ENCODE measurements around the gene CELF5. TPM values are rescaled to one million over a fixed set of nuclear protein-coding genes. Genes with fewer than 3 reads are reported as not detected.
"Not testable (repeated sequence)": the region's sequence is repeated elsewhere in the genome, so short reads cannot be mapped to it uniquely, and the experiment has no call there.

CELF5 gene
- total and polyA plus RNA-seq, 9 donors = 1.3 to 6.4 (median 2.8) TPM

DNA sequence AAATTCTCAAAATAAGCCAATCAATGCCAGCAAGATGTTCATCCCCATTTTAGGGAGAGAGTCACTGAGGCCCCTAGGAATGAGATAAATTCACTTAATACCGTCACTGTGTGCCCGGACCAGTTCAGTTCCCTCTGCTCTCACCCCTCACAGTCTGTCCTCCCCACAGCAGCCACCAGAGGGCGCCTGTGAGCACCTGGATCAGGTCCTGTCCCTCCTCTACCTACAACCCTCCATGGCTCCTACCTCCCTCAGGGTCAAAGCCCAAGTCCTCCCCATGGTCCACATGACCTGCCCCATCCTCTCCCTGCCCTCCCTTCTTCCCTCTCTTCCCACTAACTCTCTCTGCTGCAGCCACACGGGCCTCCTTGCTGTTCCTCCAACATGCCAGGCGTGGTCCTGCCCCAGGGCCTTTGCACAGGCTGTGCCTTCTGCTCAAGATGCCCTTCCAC lies 100.0 kb downstream of the CELF5 start:
- DNase-seq = peak in 4 of 5 donors; percentile 60 to 72 (median 66)
- WGBS, 3 donors = 34 to 44% (median 36%) methylated on average over 5 of the region's 5 CpGs
- Histone ChIP-seq H3K36me3 (no peaks in the 10 kb centered on the region), H3K9me3 (no peaks in the 10 kb centered on the region), H3K27me3 (no peaks in the 10 kb centered on the region), H3K4me1 (ENCODE audit: insufficient read depth) (no peaks in the 10 kb centered on the region), H3K4me3 (no peak overlapping the region), H3K27ac (no peak overlapping the region)
- intact Hi-C loops (cut with DNase I) = loop anchor here in 3 of 4 donors (2.0 to 10.0 kb wide), 3 partner anchors 150 to 290 kb away; partner anchors contain the start of genes SMIM24 (in 1 of the 3) and SMIM44 (in 1 of the 3)
- TF ChIP-seq CTCF (IDR thresholded peaks at IDR 0.05) (peak; percentile 36 to 57 (median 45)), EP300 (IDR thresholded peaks at IDR 0.05) (no peak)

DNA sequence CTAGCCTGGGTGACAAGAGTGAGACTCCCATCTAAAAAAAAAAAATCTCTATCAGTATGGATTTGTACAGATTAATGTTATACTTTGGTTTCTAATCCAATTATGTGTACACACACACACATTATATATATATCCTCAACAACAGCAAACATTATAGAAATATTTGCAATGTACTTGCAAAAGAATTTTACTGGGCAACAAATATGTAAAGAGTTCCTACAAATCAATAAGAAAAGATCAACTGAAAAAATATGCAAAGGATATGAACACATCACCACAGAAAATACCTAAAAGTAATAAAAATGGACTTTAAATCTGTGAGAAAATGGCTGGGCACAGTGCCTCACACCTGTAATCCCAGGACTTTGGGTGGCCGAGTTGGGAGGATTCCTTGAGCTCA lies 101.0 kb downstream of the CELF5 start:
- Histone ChIP-seq H3K4me3 (no peak overlapping the region), H3K9me3 (no peaks in the 10 kb centered on the region), H3K27me3 (no peaks in the 10 kb centered on the region), H3K27ac (no peak overlapping the region), H3K36me3 (no peaks in the 10 kb centered on the region), H3K4me1 (ENCODE audit: insufficient read depth) (no peaks in the 10 kb centered on the region)
- intact Hi-C loops (cut with DNase I) = loop anchor here in 2 of 4 donors (2.0 to 10.0 kb wide), 2 partner anchors 149 to 289 kb away; no protein-coding TSS in a partner anchor
- no peak for DNase-seq
- no peak for TF ChIP-seq POLR2A (IDR thresholded peaks at IDR 0.05)
- TF ChIP-seq CTCF (IDR thresholded peaks at IDR 0.05) = no peak
- TF ChIP-seq EP300 (IDR thresholded peaks at IDR 0.05) = no peak
- WGBS, 3 donors = 84 to 90% (median 86%) methylated on average over 1 of the region's 1 CpG

- no peak for DNase-seq
- WGBS, 3 donors = 93 to 97% (median 96%) methylated on average over 3 of the region's 3 CpGs
- Histone ChIP-seq H3K36me3 (no peaks in the 10 kb centered on the region), H3K27ac (no peak overlapping the region), H3K4me3 (no peak overlapping the region), H3K4me1 (ENCODE audit: insufficient read depth) (no peaks in the 10 kb centered on the region), H3K27me3 (no peaks in the 10 kb centered on the region), H3K9me3 (no peaks in the 10 kb centered on the region)
- intact Hi-C loops (cut with DNase I) = loop anchor here in 1 of 4 donors (10.0 kb wide), 1 partner anchor 286 kb away; no protein-coding TSS in a partner anchor
- TF ChIP-seq POLR2A (IDR thresholded peaks at IDR 0.05) (no peak), EP300 (IDR thresholded peaks at IDR 0.05) (no peak), CTCF (IDR thresholded peaks at IDR 0.05) (no peak)
These were observed 104.3 kb downstream of the CELF5 start for GRCh38 chr19:3328743-3329142.

DNA sequence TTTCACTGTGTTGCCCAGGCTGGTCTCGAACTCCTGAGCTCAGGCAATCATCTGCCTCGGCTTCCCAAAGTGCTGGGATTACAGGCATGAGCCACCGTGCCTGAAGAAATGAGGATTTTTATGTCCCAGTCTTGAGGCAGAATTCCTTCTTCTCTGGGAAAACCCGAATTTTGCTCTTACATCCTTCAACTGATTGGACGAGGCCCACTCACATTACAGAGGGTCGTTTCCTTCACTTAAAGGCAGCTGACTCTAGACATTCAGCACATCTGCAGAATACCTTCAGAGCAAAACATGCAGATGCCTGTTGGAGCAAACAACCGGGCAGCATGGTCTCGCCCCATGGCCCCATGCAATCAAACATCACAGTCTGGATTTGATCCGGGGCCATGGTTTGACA lies 105.6 kb downstream of the CELF5 start:
- no peak for DNase-seq
- TF ChIP-seq EP300 (IDR thresholded peaks at IDR 0.05) = no peak
- TF ChIP-seq CTCF (IDR thresholded peaks at IDR 0.05) = no peak
- TF ChIP-seq POLR2A (IDR thresholded peaks at IDR 0.05) = no peak
- Histone ChIP-seq H3K4me3 (no peak overlapping the region), H3K36me3 (no peaks in the 10 kb centered on the region), H3K9me3 (no peaks in the 10 kb centered on the region), H3K27ac (no peak overlapping the region), H3K4me1 (ENCODE audit: insufficient read depth) (peaks cover under 1% of the 10 kb centered on the region), H3K27me3 (no peaks in the 10 kb centered on the region)
- WGBS, 3 donors = 78 to 89% (median 86%) methylated on average over 9 of the region's 9 CpGs
- intact Hi-C loops (cut with DNase I) = loop anchor here in 2 of 4 donors (2.0 to 10.0 kb wide), 2 partner anchors 101 to 105 kb away; no protein-coding TSS in a partner anchor

GRCh38 chr19:3332232-3332631 lies 107.8 kb downstream of the CELF5 start:
- H3K4me1 ChIP-seq (ENCODE audit: insufficient read depth) = peaks cover 13% of the 10 kb centered on the region
- DNase-seq, H3K36me3 ChIP-seq, H3K27me3 ChIP-seq, H3K27ac ChIP-seq, H3K9me3 ChIP-seq, H3K4me3 ChIP-seq: not testable (repeated sequence)
- intact Hi-C loops (cut with DNase I) = loop anchor here in 1 of 4 donors (10.0 kb wide), 1 partner anchor 103 kb away; no protein-coding TSS in a partner anchor
- WGBS, 3 donors = 75 to 86% methylated on average over 1 of the region's 1 CpG; no CpG with 5 or more reads in 1 of the 3 donors

Data from ovary (tissue), 9 donors.